ENCODE measurements around the gene ADSS1.

- no peak for TF ChIP-seq CTCF (IDR thresholded peaks at IDR 0.05 in 2 of 3, conservative IDR thresholded peaks at IDR 0.05 in 1 of 3; ENCODE audit: borderline replicate concordance in 1 of 3, insufficient read depth in 1 of 3, low read depth in 2 of 3, low read length in 2 of 3)
- no peak for TF ChIP-seq POLR2A (IDR thresholded peaks at IDR 0.05; ENCODE audit: borderline replicate concordance, extremely low read depth, insufficient read depth, insufficient read length)
- TF ChIP-seq ZBTB33 (IDR thresholded peaks at IDR 0.05; ENCODE audit: extremely low read depth, insufficient replicate concordance, low read length): no peak
- no peak for TF ChIP-seq POLR2AphosphoS5 (IDR thresholded peaks at IDR 0.05; ENCODE audit: low read depth, low read length)
- TF ChIP-seq RAD21 (IDR thresholded peaks at IDR 0.05; ENCODE audit: low read depth): no peak
- no peak for TF ChIP-seq ZFX (IDR thresholded peaks at IDR 0.05)
- no peak for TF ChIP-seq EZH2phosphoT487 (IDR thresholded peaks at IDR 0.05; ENCODE audit: borderline replicate concordance)
- TF ChIP-seq EZH2 (IDR thresholded peaks at IDR 0.05): no peak
Observed at GRCh38 chr14:104786091-104786586, 62.1 kb downstream of the ADSS1 start.
